HEK293 (cell line): ENCODE data around the gene MACO1.

ENCODE experiments used
- CTCF ChIA-PET: fragments of 350-600 bp; formaldehyde crosslinking; extraction: SDS; loops from one replicate; lab custom pipeline; 2021; ENCODE audit warnings: antibody characterized with exemption; lab: Yijun Ruan, JAX
- POLR2A ChIA-PET: fragments of 300-600 bp; formaldehyde crosslinking; extraction: SDS; loops from one replicate; lab custom pipeline; 2020; ENCODE audit warnings: antibody characterized with exemption, inconsistent platforms; lab: Yijun Ruan, JAX
- H3K27ac ChIP-seq: fragments of 200-500 bp; sonication (Bioruptor generic); 2 replicates; pipeline ENCODE4 v1.5.1; 2014; ENCODE audit warnings: low read depth, low read length, control low read depth, inconsistent platforms; ENCODE audit errors: extremely low read depth
- H3K36me3 ChIP-seq, 2 experiments: fragments of 200-500 bp in 1 of 2; sonication (Bioruptor generic) in 1 of 2; 1 replicate in 1 of 2; 2 replicates in 1 of 2; pipeline ENCODE4 v1.5.1; 2014 to 2017; ENCODE audit warnings: inconsistent platforms in 2 of 2, low read length in 2 of 2; ENCODE audit not compliant: control insufficient read depth in 2 of 2, insufficient read depth in 1 of 2
- H3K4me1 ChIP-seq: fragments of 200-500 bp; sonication (Bioruptor generic); 2 replicates; pipeline ENCODE4 v1.5.1; 2014; ENCODE audit warnings: mild to moderate bottlenecking, low read length, inconsistent platforms; ENCODE audit not compliant: control insufficient read depth, insufficient read depth
- H3K4me3 ChIP-seq: 2 replicates; pipeline ENCODE4 v1.5.1; 2011; ENCODE audit warnings: low read depth, mild to moderate bottlenecking, control low read depth, low read length, moderate library complexity
- H3K9me3 ChIP-seq: fragments of 200-500 bp; sonication (Bioruptor generic); 2 replicates; pipeline ENCODE4 v1.5.1; 2014; ENCODE audit warnings: low read depth, low read length, inconsistent platforms; ENCODE audit not compliant: control insufficient read depth, insufficient read depth
- BCL11A ChIP-seq: fragments of 450-650 bp; formaldehyde crosslinking; IDR thresholded peaks from 2 replicates; pipeline ENCODE4 v1.5.1; 2016; ENCODE audit warnings: low read depth, missing biosample characterization, missing genetic modification characterization
- GLIS2 ChIP-seq: fragments of 450-650 bp; formaldehyde crosslinking; IDR thresholded peaks from 2 replicates; pipeline ENCODE4 v1.5.1; 2016; ENCODE audit warnings: missing biosample characterization, missing genetic modification characterization
- HOXD13 ChIP-seq: sonication (generic); formaldehyde crosslinking; IDR thresholded peaks from 2 replicates; pipeline ENCODE4 v1.8.0; 2022; ENCODE audit warnings: missing genetic modification reagents, borderline replicate concordance
- OVOL3 ChIP-seq: fragments of 450-650 bp; formaldehyde crosslinking; IDR thresholded peaks from 2 replicates; pipeline ENCODE4 v1.5.1; 2016; ENCODE audit warnings: missing biosample characterization, missing genetic modification characterization
- RBAK ChIP-seq: fragments of 450-650 bp; formaldehyde crosslinking; IDR thresholded peaks from 2 replicates; pipeline ENCODE4 v1.5.1; 2016; ENCODE audit warnings: missing biosample characterization, missing genetic modification characterization
- ZBTB7A ChIP-seq: fragments of 450-650 bp; formaldehyde crosslinking; IDR thresholded peaks from 2 replicates; pipeline ENCODE4 v1.5.1; 2016; ENCODE audit warnings: low read depth, missing biosample characterization, missing genetic modification characterization
- ZNF169 ChIP-seq: fragments of 450-650 bp; formaldehyde crosslinking; IDR thresholded peaks from 2 replicates; pipeline ENCODE4 v1.5.1; 2016; ENCODE audit warnings: missing biosample characterization, missing genetic modification characterization
- ZNF214 ChIP-seq: fragments of 450-650 bp; formaldehyde crosslinking; IDR thresholded peaks from 2 replicates; pipeline ENCODE4 v1.5.1; 2017; ENCODE audit warnings: missing biosample characterization, mild to moderate bottlenecking, missing genetic modification characterization, borderline replicate concordance
- ZNF350 ChIP-seq: fragments of 450-650 bp; formaldehyde crosslinking; IDR thresholded peaks from 2 replicates; pipeline ENCODE4 v1.5.0; 2017; ENCODE audit warnings: missing biosample characterization, mild to moderate bottlenecking, missing genetic modification characterization
- ZNF510 ChIP-seq: fragments of 450-650 bp; formaldehyde crosslinking; IDR thresholded peaks from 2 replicates; pipeline ENCODE4 v1.5.1; 2018; ENCODE audit warnings: mild to moderate bottlenecking, missing genetic modification characterization, missing biosample characterization; ENCODE audit not compliant: insufficient replicate concordance
- ZNF548 ChIP-seq: fragments of 450-650 bp; formaldehyde crosslinking; IDR thresholded peaks from 2 replicates; pipeline ENCODE4 v1.5.1; 2016; ENCODE audit warnings: missing biosample characterization, missing genetic modification characterization
- ZNF768 ChIP-seq: fragments of 450-650 bp; formaldehyde crosslinking; IDR thresholded peaks from 2 replicates; pipeline ENCODE4 v1.5.1; 2018; ENCODE audit warnings: missing biosample characterization, mild to moderate bottlenecking, missing genetic modification characterization
- TF ChIP-seq, protein P1 (sequence below): fragments of 450-650 bp; formaldehyde crosslinking; IDR thresholded peaks from 2 replicates; pipeline ENCODE4 v1.5.1; 2016; ENCODE audit warnings: missing biosample characterization, missing genetic modification characterization
- TF ChIP-seq, protein P2 (sequence below): fragments of 450-650 bp; formaldehyde crosslinking; IDR thresholded peaks from 2 replicates; pipeline ENCODE4 v1.5.1; 2016; ENCODE audit warnings: missing biosample characterization, missing genetic modification characterization
- TF ChIP-seq, protein P3 (sequence below): fragments of 450-650 bp; formaldehyde crosslinking; IDR thresholded peaks from 2 replicates; pipeline ENCODE4 v1.5.1; 2016; ENCODE audit warnings: missing biosample characterization, missing genetic modification characterization
- TF ChIP-seq, protein P4 (sequence below): fragments of 450-650 bp; formaldehyde crosslinking; IDR thresholded peaks from 2 replicates; pipeline ENCODE4 v1.5.1; 2016; ENCODE audit warnings: missing biosample characterization, missing genetic modification characterization
- TF ChIP-seq, protein P5 (sequence below): fragments of 450-650 bp; formaldehyde crosslinking; IDR thresholded peaks from 2 replicates; pipeline ENCODE4 v1.5.1; 2017; ENCODE audit warnings: missing biosample characterization, missing genetic modification characterization
- TF ChIP-seq, protein P6 (sequence below): fragments of 450-650 bp; formaldehyde crosslinking; IDR thresholded peaks from 2 replicates; pipeline ENCODE4 v1.5.1; 2016; ENCODE audit warnings: missing biosample characterization, missing genetic modification characterization
- TF ChIP-seq, protein P7 (sequence below): fragments of 450-650 bp; IDR thresholded peaks from 2 replicates; pipeline ENCODE4 v1.5.1; 2018; ENCODE audit warnings: missing biosample characterization, missing genetic modification characterization
- TF ChIP-seq, protein P8 (sequence below): fragments of 450-650 bp; formaldehyde crosslinking; IDR thresholded peaks from 2 replicates; pipeline ENCODE4; 2016; ENCODE audit warnings: missing biosample characterization, missing genetic modification characterization

Gene MACO1

DNA sequence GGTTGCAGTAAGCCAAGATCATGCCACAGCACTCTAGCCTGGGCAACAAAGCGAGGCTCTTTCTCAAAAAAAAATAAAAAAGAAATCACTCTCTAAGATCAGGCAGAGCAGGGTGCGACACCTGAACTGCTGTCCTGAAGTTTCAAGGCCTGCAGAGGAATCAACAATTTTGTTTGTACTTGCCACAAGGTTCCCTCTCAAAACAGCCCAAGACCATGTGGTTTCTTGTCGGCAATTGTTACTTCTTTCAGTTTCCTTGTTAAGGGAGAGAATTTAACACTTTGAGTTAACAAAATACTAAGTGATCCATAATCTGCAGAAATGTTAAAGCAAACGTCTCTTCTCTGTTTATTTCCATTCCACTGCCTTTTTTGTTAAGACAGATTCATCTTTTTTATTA lies 36.5 kb downstream of the MACO1 start:
- ChIA-PET POLR2A (no interaction called here), CTCF (no interaction called here)
- TF ChIP-seq, protein P1, sequence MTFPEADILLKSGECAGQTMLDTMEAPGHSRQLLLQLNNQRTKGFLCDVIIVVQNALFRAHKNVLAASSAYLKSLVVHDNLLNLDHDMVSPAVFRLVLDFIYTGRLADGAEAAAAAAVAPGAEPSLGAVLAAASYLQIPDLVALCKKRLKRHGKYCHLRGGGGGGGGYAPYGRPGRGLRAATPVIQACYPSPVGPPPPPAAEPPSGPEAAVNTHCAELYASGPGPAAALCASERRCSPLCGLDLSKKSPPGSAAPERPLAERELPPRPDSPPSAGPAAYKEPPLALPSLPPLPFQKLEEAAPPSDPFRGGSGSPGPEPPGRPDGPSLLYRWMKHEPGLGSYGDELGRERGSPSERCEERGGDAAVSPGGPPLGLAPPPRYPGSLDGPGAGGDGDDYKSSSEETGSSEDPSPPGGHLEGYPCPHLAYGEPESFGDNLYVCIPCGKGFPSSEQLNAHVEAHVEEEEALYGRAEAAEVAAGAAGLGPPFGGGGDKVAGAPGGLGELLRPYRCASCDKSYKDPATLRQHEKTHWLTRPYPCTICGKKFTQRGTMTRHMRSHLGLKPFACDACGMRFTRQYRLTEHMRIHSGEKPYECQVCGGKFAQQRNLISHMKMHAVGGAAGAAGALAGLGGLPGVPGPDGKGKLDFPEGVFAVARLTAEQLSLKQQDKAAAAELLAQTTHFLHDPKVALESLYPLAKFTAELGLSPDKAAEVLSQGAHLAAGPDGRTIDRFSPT (tag by site-specific recombination): no peak
- no peak for TF ChIP-seq OVOL3 (tag by site-specific recombination)
- TF ChIP-seq BCL11A (tag by site-specific recombination): no peak
- TF ChIP-seq ZNF169 (tag by site-specific recombination): no peak
- no peak overlapping the region for H3K27ac ChIP-seq
- H3K4me3 ChIP-seq: no peak overlapping the region
- H3K36me3 ChIP-seq: peaks cover 0 to 11% of the 10 kb centered on the region in 2 experiments; a peak in 2 of 3 replicates
- H3K4me1 ChIP-seq: peaks cover 3% of the 10 kb centered on the region
- no peaks in the 10 kb centered on the region for H3K9me3 ChIP-seq

DNA sequence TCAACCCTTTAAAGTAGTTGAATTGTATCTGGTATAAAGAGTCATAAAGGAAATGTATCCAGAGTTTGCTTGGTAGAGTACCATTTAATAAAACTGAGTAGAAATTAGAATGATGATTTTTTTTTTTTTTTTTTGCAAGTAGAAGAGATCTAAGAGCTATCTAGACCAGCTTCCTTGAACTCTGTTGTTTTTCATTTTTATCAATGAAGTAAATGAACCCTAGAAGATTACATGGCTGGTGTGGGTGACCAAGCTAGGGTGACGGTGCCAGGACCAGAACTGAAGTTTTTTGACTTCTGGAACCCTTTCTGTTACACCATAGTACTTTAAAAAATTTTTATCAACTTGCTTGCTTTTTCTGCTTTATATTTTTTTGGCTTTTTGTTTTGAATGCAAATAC lies 36.9 kb downstream of the MACO1 start:
- peaks cover 3% of the 10 kb centered on the region for H3K4me1 ChIP-seq
- ChIA-PET POLR2A (interaction anchor here (0.6 kb wide), 1 partner anchor 36 kb away, joined by 3 read pairs; no protein-coding TSS in a partner anchor), CTCF (interaction anchor here (0.6 kb wide), 1 partner anchor 34 kb away, joined by 3 read pairs; no protein-coding TSS in a partner anchor)
- peaks cover 0 to 7% of the 10 kb centered on the region in 2 experiments; a peak in 2 of 3 replicates for H3K36me3 ChIP-seq
- H3K9me3 ChIP-seq: no peaks in the 10 kb centered on the region
- H3K4me3 ChIP-seq: no peak overlapping the region
- no peak overlapping the region for H3K27ac ChIP-seq
- TF ChIP-seq, protein P2, sequence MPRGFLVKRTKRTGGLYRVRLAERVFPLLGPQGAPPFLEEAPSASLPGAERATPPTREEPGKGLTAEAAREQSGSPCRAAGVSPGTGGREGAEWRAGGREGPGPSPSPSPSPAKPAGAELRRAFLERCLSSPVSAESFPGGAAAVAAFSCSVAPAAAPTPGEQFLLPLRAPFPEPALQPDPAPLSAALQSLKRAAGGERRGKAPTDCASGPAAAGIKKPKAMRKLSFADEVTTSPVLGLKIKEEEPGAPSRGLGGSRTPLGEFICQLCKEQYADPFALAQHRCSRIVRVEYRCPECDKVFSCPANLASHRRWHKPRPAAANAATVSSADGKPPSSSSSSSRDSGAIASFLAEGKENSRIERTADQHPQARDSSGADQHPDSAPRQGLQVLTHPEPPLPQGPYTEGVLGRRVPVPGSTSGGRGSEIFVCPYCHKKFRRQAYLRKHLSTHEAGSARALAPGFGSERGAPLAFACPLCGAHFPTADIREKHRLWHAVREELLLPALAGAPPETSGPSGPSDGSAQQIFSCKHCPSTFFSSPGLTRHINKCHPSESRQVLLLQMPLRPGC (tag by site-specific recombination): no peak
- TF ChIP-seq ZNF214: no peak
- no peak for TF ChIP-seq ZBTB7A (tag by site-specific recombination)
- TF ChIP-seq, protein P3, sequence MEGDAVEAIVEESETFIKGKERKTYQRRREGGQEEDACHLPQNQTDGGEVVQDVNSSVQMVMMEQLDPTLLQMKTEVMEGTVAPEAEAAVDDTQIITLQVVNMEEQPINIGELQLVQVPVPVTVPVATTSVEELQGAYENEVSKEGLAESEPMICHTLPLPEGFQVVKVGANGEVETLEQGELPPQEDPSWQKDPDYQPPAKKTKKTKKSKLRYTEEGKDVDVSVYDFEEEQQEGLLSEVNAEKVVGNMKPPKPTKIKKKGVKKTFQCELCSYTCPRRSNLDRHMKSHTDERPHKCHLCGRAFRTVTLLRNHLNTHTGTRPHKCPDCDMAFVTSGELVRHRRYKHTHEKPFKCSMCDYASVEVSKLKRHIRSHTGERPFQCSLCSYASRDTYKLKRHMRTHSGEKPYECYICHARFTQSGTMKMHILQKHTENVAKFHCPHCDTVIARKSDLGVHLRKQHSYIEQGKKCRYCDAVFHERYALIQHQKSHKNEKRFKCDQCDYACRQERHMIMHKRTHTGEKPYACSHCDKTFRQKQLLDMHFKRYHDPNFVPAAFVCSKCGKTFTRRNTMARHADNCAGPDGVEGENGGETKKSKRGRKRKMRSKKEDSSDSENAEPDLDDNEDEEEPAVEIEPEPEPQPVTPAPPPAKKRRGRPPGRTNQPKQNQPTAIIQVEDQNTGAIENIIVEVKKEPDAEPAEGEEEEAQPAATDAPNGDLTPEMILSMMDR (tag by site-specific recombination): no peak
- TF ChIP-seq, protein P4, sequence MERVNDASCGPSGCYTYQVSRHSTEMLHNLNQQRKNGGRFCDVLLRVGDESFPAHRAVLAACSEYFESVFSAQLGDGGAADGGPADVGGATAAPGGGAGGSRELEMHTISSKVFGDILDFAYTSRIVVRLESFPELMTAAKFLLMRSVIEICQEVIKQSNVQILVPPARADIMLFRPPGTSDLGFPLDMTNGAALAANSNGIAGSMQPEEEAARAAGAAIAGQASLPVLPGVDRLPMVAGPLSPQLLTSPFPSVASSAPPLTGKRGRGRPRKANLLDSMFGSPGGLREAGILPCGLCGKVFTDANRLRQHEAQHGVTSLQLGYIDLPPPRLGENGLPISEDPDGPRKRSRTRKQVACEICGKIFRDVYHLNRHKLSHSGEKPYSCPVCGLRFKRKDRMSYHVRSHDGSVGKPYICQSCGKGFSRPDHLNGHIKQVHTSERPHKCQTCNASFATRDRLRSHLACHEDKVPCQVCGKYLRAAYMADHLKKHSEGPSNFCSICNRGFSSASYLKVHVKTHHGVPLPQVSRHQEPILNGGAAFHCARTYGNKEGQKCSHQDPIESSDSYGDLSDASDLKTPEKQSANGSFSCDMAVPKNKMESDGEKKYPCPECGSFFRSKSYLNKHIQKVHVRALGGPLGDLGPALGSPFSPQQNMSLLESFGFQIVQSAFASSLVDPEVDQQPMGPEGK (tag by site-specific recombination): no peak
- no peak for TF ChIP-seq ZNF548 (tag by site-specific recombination)
- TF ChIP-seq, protein P5, sequence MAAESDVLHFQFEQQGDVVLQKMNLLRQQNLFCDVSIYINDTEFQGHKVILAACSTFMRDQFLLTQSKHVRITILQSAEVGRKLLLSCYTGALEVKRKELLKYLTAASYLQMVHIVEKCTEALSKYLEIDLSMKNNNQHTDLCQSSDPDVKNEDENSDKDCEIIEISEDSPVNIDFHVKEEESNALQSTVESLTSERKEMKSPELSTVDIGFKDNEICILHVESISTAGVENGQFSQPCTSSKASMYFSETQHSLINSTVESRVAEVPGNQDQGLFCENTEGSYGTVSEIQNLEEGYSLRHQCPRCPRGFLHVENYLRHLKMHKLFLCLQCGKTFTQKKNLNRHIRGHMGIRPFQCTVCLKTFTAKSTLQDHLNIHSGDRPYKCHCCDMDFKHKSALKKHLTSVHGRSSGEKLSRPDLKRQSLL: no peak
- TF ChIP-seq, protein P6, sequence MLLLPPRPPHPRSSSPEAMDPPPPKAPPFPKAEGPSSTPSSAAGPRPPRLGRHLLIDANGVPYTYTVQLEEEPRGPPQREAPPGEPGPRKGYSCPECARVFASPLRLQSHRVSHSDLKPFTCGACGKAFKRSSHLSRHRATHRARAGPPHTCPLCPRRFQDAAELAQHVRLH (tag by site-specific recombination): no peak
- no peak for TF ChIP-seq ZNF510 (tag by site-specific recombination)
- TF ChIP-seq ZNF768 (tag by site-specific recombination): no peak
- no peak for TF ChIP-seq ZNF350 (tag by site-specific recombination)
- TF ChIP-seq HOXD13 (CRISPR knock-in tag): no peak
- TF ChIP-seq, protein P7, sequence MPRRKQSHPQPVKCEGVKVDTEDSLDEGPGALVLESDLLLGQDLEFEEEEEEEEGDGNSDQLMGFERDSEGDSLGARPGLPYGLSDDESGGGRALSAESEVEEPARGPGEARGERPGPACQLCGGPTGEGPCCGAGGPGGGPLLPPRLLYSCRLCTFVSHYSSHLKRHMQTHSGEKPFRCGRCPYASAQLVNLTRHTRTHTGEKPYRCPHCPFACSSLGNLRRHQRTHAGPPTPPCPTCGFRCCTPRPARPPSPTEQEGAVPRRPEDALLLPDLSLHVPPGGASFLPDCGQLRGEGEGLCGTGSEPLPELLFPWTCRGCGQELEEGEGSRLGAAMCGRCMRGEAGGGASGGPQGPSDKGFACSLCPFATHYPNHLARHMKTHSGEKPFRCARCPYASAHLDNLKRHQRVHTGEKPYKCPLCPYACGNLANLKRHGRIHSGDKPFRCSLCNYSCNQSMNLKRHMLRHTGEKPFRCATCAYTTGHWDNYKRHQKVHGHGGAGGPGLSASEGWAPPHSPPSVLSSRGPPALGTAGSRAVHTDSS: no peak
- TF ChIP-seq RBAK (tag by site-specific recombination): no peak
- TF ChIP-seq GLIS2: no peak
- TF ChIP-seq, protein P8, sequence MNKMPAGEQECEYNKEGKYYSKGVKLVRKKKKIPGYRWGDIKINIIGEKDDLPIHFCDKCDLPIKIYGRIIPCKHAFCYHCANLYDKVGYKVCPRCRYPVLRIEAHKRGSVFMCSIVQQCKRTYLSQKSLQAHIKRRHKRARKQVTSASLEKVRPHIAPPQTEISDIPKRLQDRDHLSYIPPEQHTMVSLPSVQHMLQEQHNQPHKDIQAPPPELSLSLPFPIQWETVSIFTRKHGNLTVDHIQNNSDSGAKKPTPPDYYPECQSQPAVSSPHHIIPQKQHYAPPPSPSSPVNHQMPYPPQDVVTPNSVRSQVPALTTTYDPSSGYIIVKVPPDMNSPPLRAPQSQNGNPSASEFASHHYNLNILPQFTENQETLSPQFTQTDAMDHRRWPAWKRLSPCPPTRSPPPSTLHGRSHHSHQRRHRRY (tag by site-specific recombination): no peak
